SK-N-MC (cell line): ENCODE results near the gene ARMC6.

Experiments used
- EZH2 ChIP-seq: fragments of 200-600 bp; sonication (generic); IDR thresholded peaks from one replicate; pipeline ENCODE4 v1.6.1; 2017; ENCODE audit warnings: antibody characterized with exemption
- POLR2AphosphoS5 ChIP-seq: IDR thresholded peaks from 2 replicates; pipeline ENCODE4 v1.6.1; 2012; ENCODE audit warnings: mild to moderate bottlenecking, low read depth, low read length, borderline replicate concordance

- no peak for TF ChIP-seq POLR2AphosphoS5
- no peak for TF ChIP-seq EZH2
Measured at GRCh38 chr19:19064811-19065745, 31.7 kb downstream of the ARMC6 start.
